Muscle layer of colon (tissue), 2 donors: ENCODE measurements around the gene F2RL3.
A peak's percentile ranks its signal among the peaks of the same experiment; 100 is the strongest.

Source experiments
- H3K27ac ChIP-seq: one replicate; pipeline ENCODE4 v1.7.0; 2013; ENCODE audit warnings: low read depth, mild to moderate bottlenecking, low read length, moderate library complexity
- H3K27me3 ChIP-seq, 2 donors: one replicate each; pipeline ENCODE4 v1.7.0; 2013; ENCODE audit warnings: low read length in 2 of 2, mild to moderate bottlenecking in 2 of 2; ENCODE audit not compliant: insufficient read depth in 2 of 2, control insufficient read depth in 1 of 2
- H3K36me3 ChIP-seq: one replicate; pipeline ENCODE4 v1.7.0; 2013; ENCODE audit warnings: mild to moderate bottlenecking, low read length; ENCODE audit not compliant: insufficient read depth
- H3K4me1 ChIP-seq: one replicate; pipeline ENCODE4 v1.7.0; 2013; ENCODE audit warnings: mild to moderate bottlenecking, low read length; ENCODE audit not compliant: insufficient read depth
- H3K4me3 ChIP-seq, 2 donors: one replicate each; pipeline ENCODE4 v1.7.0; 2013; ENCODE audit warnings: low read length in 2 of 2, low read depth in 1 of 2, mild to moderate bottlenecking in 1 of 2, moderate library complexity in 1 of 2
- H3K9ac ChIP-seq: one replicate; pipeline ENCODE4 v1.7.0; 2013; ENCODE audit warnings: low read length
- H3K9me3 ChIP-seq: one replicate; pipeline ENCODE4 v1.7.0; 2013; ENCODE audit warnings: mild to moderate bottlenecking, low read length
- donor health status: abdominal sarcoma.
- donor health status: Adenocarcinoma of cecum.

F2RL3 gene

GRCh38 chr19:16889366-16889882 lies 625 bp downstream of the F2RL3 start:
- Histone ChIP-seq H3K4me3 (no peak overlapping the region), H3K27ac (no peak overlapping the region), H3K9me3 (no peaks in the 10 kb centered on the region), H3K36me3 (no peaks in the 10 kb centered on the region), H3K9ac (no peak overlapping the region), H3K4me1 (no peaks in the 10 kb centered on the region), H3K27me3 (peaks cover 0 to 21% of the 10 kb centered on the region in 2 donors)

GRCh38 chr19:16889883-16890460 lies 1.2 kb downstream of the F2RL3 start:
- no peak overlapping the region for H3K4me3 ChIP-seq
- H3K36me3 ChIP-seq = no peaks in the 10 kb centered on the region
- H3K27me3 ChIP-seq = peaks cover 0 to 22% of the 10 kb centered on the region in 2 donors
- H3K9me3 ChIP-seq = no peaks in the 10 kb centered on the region
- no peaks in the 10 kb centered on the region for H3K4me1 ChIP-seq
- no peak overlapping the region for H3K27ac ChIP-seq
- H3K9ac ChIP-seq = no peak overlapping the region

GRCh38 chr19:16890461-16891184 lies 1.8 kb downstream of the F2RL3 start:
- no peaks in the 10 kb centered on the region for H3K4me1 ChIP-seq
- H3K27me3 ChIP-seq = peaks cover 0 to 24% of the 10 kb centered on the region in 2 donors
- no peaks in the 10 kb centered on the region for H3K9me3 ChIP-seq
- H3K9ac ChIP-seq = no peak overlapping the region
- H3K36me3 ChIP-seq = no peaks in the 10 kb centered on the region
- no peak overlapping the region for H3K4me3 ChIP-seq
- no peak overlapping the region for H3K27ac ChIP-seq

DNA sequence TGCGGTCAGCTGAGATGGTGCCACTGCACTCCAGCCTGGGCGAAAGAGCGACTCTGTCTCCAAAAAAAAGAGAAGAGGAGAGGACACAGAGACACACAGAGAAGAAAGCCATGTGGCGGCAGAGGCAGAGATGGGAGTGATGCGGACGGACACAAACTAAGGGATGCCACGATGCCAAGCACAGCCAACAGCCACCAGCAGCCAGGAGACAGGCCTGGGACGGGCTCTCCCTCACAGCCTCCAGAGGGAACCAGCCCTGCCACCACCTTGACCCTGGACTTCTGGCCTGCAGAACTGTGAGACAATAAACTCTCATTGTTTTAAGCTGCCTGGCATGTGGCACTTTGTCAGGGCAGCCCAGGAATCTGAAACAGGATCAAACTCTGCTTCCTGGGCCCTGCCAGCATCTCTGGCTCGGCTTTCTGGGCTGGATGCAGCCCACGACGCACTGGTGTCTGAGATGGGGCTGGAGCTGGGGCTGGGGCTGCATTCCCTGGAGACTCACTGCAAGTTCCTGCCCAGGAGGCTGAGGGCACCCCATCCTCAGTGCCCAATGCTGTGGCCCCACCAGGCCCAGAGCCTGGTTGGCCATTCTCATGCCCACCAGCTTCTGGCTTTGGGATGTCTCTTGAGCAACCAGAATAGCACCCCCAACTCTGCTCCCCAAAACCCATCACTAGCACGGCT lies 3.0 kb downstream of the F2RL3 start:
- Histone ChIP-seq H3K9me3 (no peaks in the 10 kb centered on the region), H3K36me3 (no peaks in the 10 kb centered on the region), H3K9ac (no peak overlapping the region), H3K4me3 (no peak overlapping the region), H3K27me3 (peaks cover 0 to 33% of the 10 kb centered on the region in 2 donors), H3K4me1 (no peaks in the 10 kb centered on the region), H3K27ac (no peak overlapping the region)

- Histone ChIP-seq H3K27me3 (peaks cover 0 to 33% of the 10 kb centered on the region in 2 donors), H3K36me3 (no peaks in the 10 kb centered on the region), H3K4me1 (no peaks in the 10 kb centered on the region), H3K27ac (no peak overlapping the region), H3K9ac (no peak overlapping the region), H3K4me3 (no peak overlapping the region), H3K9me3 (no peaks in the 10 kb centered on the region)
These were observed 3.6 kb downstream of the F2RL3 start for GRCh38 chr19:16892436-16892835.

GRCh38 chr19:16892868-16893685 lies 4.3 kb downstream of the F2RL3 start:
- H3K27ac ChIP-seq = no peak overlapping the region

GRCh38 chr19:16893686-16893989 lies 4.8 kb downstream of the F2RL3 start:
- Histone ChIP-seq H3K27ac (no peak overlapping the region), H3K27me3 (peaks cover 0 to 26% of the 10 kb centered on the region in 2 donors), H3K9me3 (no peaks in the 10 kb centered on the region), H3K9ac (no peak overlapping the region), H3K36me3 (no peaks in the 10 kb centered on the region), H3K4me3 (no peak overlapping the region), H3K4me1 (no peaks in the 10 kb centered on the region)

More at GRCh38 chr19:16892868-16893685, 4.3 kb downstream of the F2RL3 start:
- Histone ChIP-seq H3K36me3 (no peaks in the 10 kb centered on the region), H3K27me3 (peaks cover 0 to 27% of the 10 kb centered on the region in 2 donors), H3K4me3 (no peak overlapping the region), H3K4me1 (no peaks in the 10 kb centered on the region), H3K9ac (no peak overlapping the region), H3K9me3 (no peaks in the 10 kb centered on the region)

GRCh38 chr19:16894080-16894479 lies 5.3 kb downstream of the F2RL3 start:
- H3K36me3 ChIP-seq = no peaks in the 10 kb centered on the region
- peaks cover 0 to 21% of the 10 kb centered on the region in 2 donors for H3K27me3 ChIP-seq
- no peak overlapping the region for H3K4me3 ChIP-seq
- no peaks in the 10 kb centered on the region for H3K4me1 ChIP-seq
- H3K27ac ChIP-seq = no peak overlapping the region
- no peaks in the 10 kb centered on the region for H3K9me3 ChIP-seq
- H3K9ac ChIP-seq = no peak overlapping the region

DNA sequence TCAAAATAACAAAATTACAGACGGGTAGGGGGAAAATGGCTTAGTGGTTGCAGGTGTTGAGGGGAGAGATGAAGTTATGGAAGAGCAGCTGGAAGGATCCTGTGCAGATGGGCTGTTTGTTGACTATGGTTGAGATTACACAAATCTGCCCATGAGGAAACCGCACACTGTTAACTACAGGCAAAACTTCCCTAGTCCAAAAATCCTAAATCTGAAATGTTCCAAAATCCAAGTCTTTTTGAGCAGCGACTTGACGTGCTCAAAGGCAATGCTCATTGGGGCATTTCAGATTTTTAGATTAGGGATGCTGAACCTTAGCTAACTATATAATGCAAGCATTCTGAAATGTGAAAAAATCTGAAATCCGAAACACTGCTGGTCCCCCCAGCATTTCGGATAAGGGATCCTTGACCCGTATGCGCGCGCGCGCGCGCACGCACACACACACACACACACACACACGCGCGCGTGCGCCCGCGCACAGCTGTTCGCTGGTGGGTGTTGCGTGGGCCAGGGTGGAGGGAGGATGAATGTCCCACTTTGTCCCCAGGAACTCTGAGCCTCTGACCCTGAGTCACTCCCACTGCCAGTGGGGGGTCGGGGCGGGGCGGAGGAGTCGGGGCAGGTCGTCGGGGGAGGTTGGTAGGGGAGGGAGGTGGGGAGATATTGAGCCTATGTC lies 6.8 kb downstream of the F2RL3 start:
- Histone ChIP-seq H3K9me3 (no peaks in the 10 kb centered on the region), H3K9ac (no peak overlapping the region), H3K36me3 (no peaks in the 10 kb centered on the region), H3K4me1 (no peaks in the 10 kb centered on the region), H3K4me3 (no peak overlapping the region), H3K27me3 (peaks cover 0 to 18% of the 10 kb centered on the region in 2 donors), H3K27ac (no peak overlapping the region)

GRCh38 chr19:16896146-16897028 lies 7.6 kb downstream of the F2RL3 start:
- Histone ChIP-seq H3K36me3 (no peaks in the 10 kb centered on the region), H3K4me3 (peak overlapping the region in 1 of 2 donors; percentile 38), H3K9ac (no peak overlapping the region), H3K9me3 (no peaks in the 10 kb centered on the region), H3K27ac (no peak overlapping the region), H3K4me1 (no peaks in the 10 kb centered on the region), H3K27me3 (peaks cover 0 to 18% of the 10 kb centered on the region in 2 donors)
